A673 (cell line): ENCODE results near the gene SIGLEC6.

ENCODE experiments used
- CTCF ChIP-seq: fragments of 300-800, 200-600 bp; sonication (generic); conservative IDR thresholded peaks from 2 replicates; pipeline ENCODE4 v1.5.1; 2017; ENCODE audit warnings: low read depth, mild to moderate bottlenecking, antibody characterized with exemption, low read length, moderate library complexity, mixed read lengths
- EZH2 ChIP-seq: fragments of 200-600 bp; sonication (generic); IDR thresholded peaks from 2 replicates; pipeline ENCODE4 v1.6.1; 2017; ENCODE audit warnings: borderline replicate concordance, low read depth, mild to moderate bottlenecking, mixed read lengths, antibody characterized with exemption, low read length; ENCODE audit not compliant: poor library complexity, severe bottlenecking

GRCh38 chr19:51548891-51549305 lies 17.4 kb upstream of the SIGLEC6 start:
- TF ChIP-seq CTCF (no peak), EZH2 (no peak)
